ENCODE results near the gene RPL41. TPM values are rescaled to one million over a fixed set of nuclear protein-coding genes. Genes with fewer than 3 reads are reported as not detected.

RPL41 gene
- total and polyA plus RNA-seq, 4 donors = 979 to 2,155 (median 1,482) TPM

- Histone ChIP-seq H3K36me3 (ENCODE audit: control insufficient read depth in 4 of 4, insufficient read depth in 3 of 4, low read depth in 1 of 4, low read length in 3 of 4) (peaks cover 22 to 66% (median 53%) of the 10 kb centered on the region in 4 donors), H3K4me3 (ENCODE audit: low read depth in 1 of 3, low read length in 3 of 3) (no peak overlapping the region), H3K27me3 (ENCODE audit: control insufficient read depth in 4 of 4, insufficient read depth in 4 of 4, low read length in 3 of 4) (no peaks in the 10 kb centered on the region), H3K27ac (ENCODE audit: low read depth in 1 of 2, low read length in 2 of 2) (no peak overlapping the region), H3K9me3 (ENCODE audit: control insufficient read depth in 4 of 4, low read length in 3 of 4) (no peaks in the 10 kb centered on the region), H3K9ac (ENCODE audit: low read depth in 1 of 2, low read length in 2 of 2) (no peak overlapping the region), H3K4me1 (ENCODE audit: control insufficient read depth in 4 of 4, insufficient read depth in 4 of 4, low read length in 3 of 4) (peaks cover 0 to 4% (median 0%) of the 10 kb centered on the region in 4 donors)
- DNase-seq (ENCODE audit: low spot score) = no peak
- 98% methylated on average over 6 of the region's 6 CpGs for WGBS
- TF ChIP-seq ATF3 (IDR thresholded peaks at IDR 0.05) = no peak
- no peak for TF ChIP-seq RXRA (IDR thresholded peaks at IDR 0.05)
- TF ChIP-seq YY1 (IDR thresholded peaks at IDR 0.05) = no peak
- TF ChIP-seq HNF4A (conservative IDR thresholded peaks at IDR 0.05) = no peak
- no peak for TF ChIP-seq FOXA2 (IDR thresholded peaks at IDR 0.05)
- TF ChIP-seq FOXA1 (IDR thresholded peaks at IDR 0.05) = no peak
- no peak for TF ChIP-seq RAD21 (IDR thresholded peaks at IDR 0.05)
- no peak for TF ChIP-seq HNF4G (IDR thresholded peaks at IDR 0.05)
- TF ChIP-seq EGR1 (IDR thresholded peaks at IDR 0.05; ENCODE audit: low read depth in 2 of 2) = no peak
- no peak for TF ChIP-seq NR2F2 (IDR thresholded peaks at IDR 0.05)
- no peak for TF ChIP-seq TAF1 (conservative IDR thresholded peaks at IDR 0.05)
- no peak for TF ChIP-seq REST (IDR thresholded peaks at IDR 0.05)
These were observed 18.5 kb downstream of the RPL41 start for GRCh38 chr12:56134897-56135296.

- no peak for DNase-seq (ENCODE audit: low spot score)
- Histone ChIP-seq H3K9me3 (ENCODE audit: control insufficient read depth in 4 of 4, low read length in 3 of 4) (no peaks in the 10 kb centered on the region), H3K27ac (ENCODE audit: low read depth in 1 of 2, low read length in 2 of 2) (no peak overlapping the region), H3K4me3 (ENCODE audit: low read depth in 1 of 3, low read length in 3 of 3) (no peak overlapping the region), H3K36me3 (ENCODE audit: control insufficient read depth in 4 of 4, insufficient read depth in 3 of 4, low read depth in 1 of 4, low read length in 3 of 4) (peaks cover 20 to 66% (median 56%) of the 10 kb centered on the region in 4 donors), H3K4me1 (ENCODE audit: control insufficient read depth in 4 of 4, insufficient read depth in 4 of 4, low read length in 3 of 4) (no peaks in the 10 kb centered on the region), H3K9ac (ENCODE audit: low read depth in 1 of 2, low read length in 2 of 2) (no peak overlapping the region), H3K27me3 (ENCODE audit: control insufficient read depth in 4 of 4, insufficient read depth in 4 of 4, low read length in 3 of 4) (no peaks in the 10 kb centered on the region)
- WGBS = 96% methylated on average over 14 of the region's 14 CpGs
- TF ChIP-seq FOXA1 (IDR thresholded peaks at IDR 0.05) = no peak
- TF ChIP-seq MAX (IDR thresholded peaks at IDR 0.05) = no peak
- no peak for TF ChIP-seq RAD21 (IDR thresholded peaks at IDR 0.05)
- TF ChIP-seq GABPA (IDR thresholded peaks at IDR 0.05 in 1 of 2, conservative IDR thresholded peaks at IDR 0.05 in 1 of 2) = no peak
- no peak for TF ChIP-seq CTCF (IDR thresholded peaks at IDR 0.05; ENCODE audit: low read depth, low read length, missing input control)
- TF ChIP-seq HNF4G (IDR thresholded peaks at IDR 0.05) = no peak
- no peak for TF ChIP-seq FOXA2 (IDR thresholded peaks at IDR 0.05)
- TF ChIP-seq REST (IDR thresholded peaks at IDR 0.05) = no peak
- no peak for TF ChIP-seq JUND (IDR thresholded peaks at IDR 0.05)
- TF ChIP-seq ZBTB33 (IDR thresholded peaks at IDR 0.05) = no peak
- TF ChIP-seq TAF1 (conservative IDR thresholded peaks at IDR 0.05) = no peak
- no peak for TF ChIP-seq NR2F2 (IDR thresholded peaks at IDR 0.05)
- no peak for TF ChIP-seq YY1 (IDR thresholded peaks at IDR 0.05)
- TF ChIP-seq EGR1 (IDR thresholded peaks at IDR 0.05; ENCODE audit: low read depth in 2 of 2) = no peak
- no peak for TF ChIP-seq ATF3 (IDR thresholded peaks at IDR 0.05)
- TF ChIP-seq HNF4A (conservative IDR thresholded peaks at IDR 0.05) = no peak
- no peak for TF ChIP-seq RXRA (IDR thresholded peaks at IDR 0.05)
- no peak for TF ChIP-seq SP1 (IDR thresholded peaks at IDR 0.05)
These were observed 21.6 kb downstream of the RPL41 start for GRCh38 chr12:56137853-56138571.

Data from liver (tissue), 9 donors.